Muscle of leg (tissue), 11 donors: ENCODE measurements around the gene TBC1D5. TPM values are rescaled to one million over a fixed set of nuclear protein-coding genes. Genes with fewer than 3 reads are reported as not detected.

Source experiments
- DNase-seq: peaks from one replicate; pipeline ENCODE4 v3.0.0; 2013
- H3K27ac ChIP-seq: one replicate; pipeline ENCODE4 v1.5.1; 2013; ENCODE audit warnings: mild to moderate bottlenecking, low read length, control low read depth
- H3K27me3 ChIP-seq: one replicate; pipeline ENCODE4 v1.6.1; 2013; ENCODE audit warnings: low read length; ENCODE audit not compliant: control insufficient read depth, insufficient read depth
- H3K36me3 ChIP-seq: one replicate; pipeline ENCODE4 v1.6.1; 2013; ENCODE audit warnings: low read length; ENCODE audit not compliant: control insufficient read depth, insufficient read depth
- H3K4me1 ChIP-seq: one replicate; pipeline ENCODE4 v1.6.1; 2013; ENCODE audit warnings: low read length; ENCODE audit not compliant: control insufficient read depth, insufficient read depth
- H3K4me3 ChIP-seq: one replicate; pipeline ENCODE4 v1.5.1; 2013; ENCODE audit warnings: low read length, control low read depth
- H3K9me3 ChIP-seq: replicated peaks from 2 replicates; pipeline ENCODE4 v1.6.1; 2013; ENCODE audit warnings: low read depth, low read length; ENCODE audit not compliant: control insufficient read depth
- WGBS: methylation state at CpG from one replicate; pipeline ENCODE4 v1.1.5; 2013; ENCODE audit warnings: missing lambda C conversion rate; ENCODE audit not compliant: insufficient coverage; 5-methylcytosine and 5-hydroxymethylcytosine counted together
- polyA plus RNA-seq, 8 donors: library from polyadenylated mRNA; unstranded; fragments of 120-200 nt; gene quantifications; one replicate each; pipeline versions ENCODE4 v1.2.1 to v1.2.3, GENCODE V29; 2013; ENCODE audit warnings: inconsistent platforms in 1 of 8, low replicate concordance in 1 of 8; ENCODE audit not compliant: insufficient read length in 8 of 8, insufficient read depth in 1 of 8
- total RNA-seq: library from RNA; stranded (reverse); fragments of 120-200 nt; gene quantifications from one replicate; pipeline ENCODE4 v1.2.4, GENCODE V29; 2013

The TBC1D5 gene
- total and polyA plus RNA-seq, 9 donors = 19.0 to 58.7 (median 32.6) TPM

- Histone ChIP-seq H3K4me1 (peaks cover 12% of the 10 kb centered on the region), H3K36me3 (peaks cover 65% of the 10 kb centered on the region), H3K4me3 (no peak overlapping the region), H3K27ac (no peak overlapping the region), H3K27me3 (no peaks in the 10 kb centered on the region), H3K9me3 (peaks cover 15% of the 10 kb centered on the region)
- WGBS = 88% methylated on average over 1 of the region's 1 CpG
- DNase-seq = no peak
Measured at GRCh38 chr3:17155951-17156350, 586.5 kb downstream of the TBC1D5 start.

DNA sequence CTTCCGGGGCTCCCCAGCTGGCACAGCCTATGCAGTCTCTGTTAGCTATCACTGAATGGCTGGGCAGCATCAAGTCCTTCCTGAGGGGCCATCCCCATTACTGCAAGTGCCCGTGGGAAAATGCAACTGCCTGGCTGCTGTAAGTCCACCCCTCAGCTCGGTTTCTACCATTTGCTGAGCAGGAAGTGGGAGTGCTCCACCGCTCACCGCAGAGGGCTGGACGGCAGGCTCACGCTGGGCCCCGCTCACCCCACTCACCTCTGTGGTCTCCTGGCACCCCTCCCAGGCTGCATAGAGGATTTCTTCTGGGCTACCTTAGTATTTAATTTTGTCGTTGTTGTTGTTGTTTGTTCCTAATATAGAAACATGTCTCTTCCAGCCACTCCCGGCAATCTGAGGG is 587.5 kb downstream of the TBC1D5 start:
- 95% methylated on average over 5 of the region's 10 CpGs for WGBS
- Histone ChIP-seq H3K36me3 (peaks cover 61% of the 10 kb centered on the region), H3K4me1 (peaks cover 9% of the 10 kb centered on the region), H3K27me3 (no peaks in the 10 kb centered on the region), H3K9me3 (peaks cover 15% of the 10 kb centered on the region), H3K4me3 (no peak overlapping the region), H3K27ac (no peak overlapping the region)
- no peak for DNase-seq

- peaks cover 9% of the 10 kb centered on the region for H3K4me1 ChIP-seq
- no peaks in the 10 kb centered on the region for H3K27me3 ChIP-seq
- 92% methylated on average over 5 of the region's 5 CpGs for WGBS
- peaks cover 57% of the 10 kb centered on the region for H3K36me3 ChIP-seq
- H3K27ac ChIP-seq = no peak overlapping the region
- no peak overlapping the region for H3K4me3 ChIP-seq
- no peak for DNase-seq
- H3K9me3 ChIP-seq = peaks cover 15% of the 10 kb centered on the region
Measured at GRCh38 chr3:17154221-17154620, 588.2 kb downstream of the TBC1D5 start.

DNA sequence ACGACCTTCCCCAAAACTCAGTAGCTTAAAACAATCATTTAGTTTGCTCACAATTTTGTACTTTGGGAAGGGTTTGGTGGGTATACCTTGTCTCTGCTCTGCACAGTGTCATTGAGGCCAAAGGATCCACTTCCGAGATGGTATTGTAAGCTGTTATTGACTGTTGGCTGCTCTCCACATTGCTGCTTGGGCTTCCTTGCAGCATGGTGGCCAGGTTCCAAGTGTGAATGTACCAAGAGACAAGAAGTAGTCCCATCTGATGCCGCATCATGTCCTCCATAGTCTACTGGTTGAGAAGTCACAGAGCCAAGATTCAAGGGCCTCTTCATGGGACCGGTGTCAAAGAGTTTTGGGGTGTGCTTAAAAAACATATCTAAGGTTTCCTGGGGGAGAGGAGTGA is 589.2 kb downstream of the TBC1D5 start:
- Histone ChIP-seq H3K9me3 (peaks cover 15% of the 10 kb centered on the region), H3K27ac (no peak overlapping the region), H3K4me3 (no peak overlapping the region), H3K36me3 (peaks cover 48% of the 10 kb centered on the region), H3K4me1 (peaks cover 5% of the 10 kb centered on the region), H3K27me3 (no peaks in the 10 kb centered on the region)
- 83% methylated on average over 2 of the region's 4 CpGs for WGBS
- DNase-seq = no peak

GRCh38 chr3:17151598-17152373 is 590.6 kb downstream of the TBC1D5 start:
- H3K27me3 ChIP-seq = no peaks in the 10 kb centered on the region
- H3K4me1 ChIP-seq = no peaks in the 10 kb centered on the region
- no peak overlapping the region for H3K27ac ChIP-seq
- peaks cover 43% of the 10 kb centered on the region for H3K36me3 ChIP-seq
- H3K9me3 ChIP-seq = peaks cover 15% of the 10 kb centered on the region
- peak; percentile 30 for DNase-seq
- H3K4me3 ChIP-seq = no peak overlapping the region
- WGBS = 70% methylated on average over 11 of the region's 16 CpGs

- no peaks in the 10 kb centered on the region for H3K4me1 ChIP-seq
- 92% methylated on average over 8 of the region's 9 CpGs for WGBS
- H3K36me3 ChIP-seq = peaks cover 20% of the 10 kb centered on the region
- no peak overlapping the region for H3K27ac ChIP-seq
- peaks cover 15% of the 10 kb centered on the region for H3K9me3 ChIP-seq
- H3K4me3 ChIP-seq = no peak overlapping the region
- H3K27me3 ChIP-seq = no peaks in the 10 kb centered on the region
- DNase-seq = no peak
Measured at GRCh38 chr3:17149076-17149475, 593.4 kb downstream of the TBC1D5 start.

- H3K27me3 ChIP-seq = no peaks in the 10 kb centered on the region
- no peaks in the 10 kb centered on the region for H3K36me3 ChIP-seq
- H3K27ac ChIP-seq = no peak overlapping the region
- H3K4me1 ChIP-seq = no peaks in the 10 kb centered on the region
- no peaks in the 10 kb centered on the region for H3K9me3 ChIP-seq
- no peak overlapping the region for H3K4me3 ChIP-seq
- no peak for DNase-seq
- WGBS = 73% methylated on average over 3 of the region's 7 CpGs
Measured at GRCh38 chr3:17144665-17144993, 597.8 kb downstream of the TBC1D5 start.

DNA sequence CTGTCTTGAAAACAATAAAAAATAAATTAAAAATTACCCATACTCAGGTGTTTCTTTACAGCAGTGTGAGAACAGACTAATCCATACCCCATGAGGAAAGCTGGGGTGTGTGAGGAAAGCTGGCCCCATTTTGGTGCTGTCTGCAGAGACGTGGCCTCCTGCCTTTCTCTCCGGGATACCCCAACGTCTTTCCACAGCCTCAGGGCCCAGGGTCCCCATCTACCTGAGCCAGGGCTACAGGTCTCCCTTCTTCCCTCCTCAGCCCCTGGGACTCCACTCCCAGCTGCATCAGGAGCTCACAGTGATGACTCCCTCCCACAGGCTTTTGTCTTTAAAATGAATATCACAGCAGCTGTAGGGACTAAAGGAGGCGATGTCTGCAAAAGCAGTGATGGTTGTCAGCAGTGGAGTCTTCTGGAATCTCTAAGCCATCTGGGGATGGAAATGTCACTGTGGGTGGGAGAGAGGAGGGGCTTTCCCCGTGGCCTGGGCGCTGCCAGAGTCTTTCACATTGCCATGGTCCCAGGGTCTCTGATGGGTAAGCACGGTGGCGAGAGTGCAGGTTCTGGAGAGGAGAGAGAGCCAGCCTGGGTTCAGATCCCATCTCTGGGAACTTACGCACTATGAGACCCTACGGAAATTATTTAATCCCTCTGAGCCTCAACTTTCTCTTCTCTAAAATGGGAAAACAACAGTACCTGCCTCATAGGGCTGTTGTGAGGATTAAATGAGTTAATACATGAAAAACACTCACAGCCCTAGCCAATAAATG is 598.4 kb downstream of the TBC1D5 start:
- DNase-seq = no peak
- Histone ChIP-seq H3K36me3 (no peaks in the 10 kb centered on the region), H3K27me3 (no peaks in the 10 kb centered on the region), H3K4me1 (no peaks in the 10 kb centered on the region), H3K27ac (no peak overlapping the region), H3K9me3 (no peaks in the 10 kb centered on the region), H3K4me3 (no peak overlapping the region)
- WGBS = 70% methylated on average over 7 of the region's 10 CpGs

- H3K36me3 ChIP-seq = no peaks in the 10 kb centered on the region
- DNase-seq = no peak
- no peak overlapping the region for H3K27ac ChIP-seq
- H3K27me3 ChIP-seq = peaks cover 1% of the 10 kb centered on the region
- H3K4me3 ChIP-seq = no peak overlapping the region
- peaks cover 3% of the 10 kb centered on the region for H3K9me3 ChIP-seq
- 94% methylated on average over 9 of the region's 10 CpGs for WGBS
- H3K4me1 ChIP-seq = no peaks in the 10 kb centered on the region
Measured at GRCh38 chr3:17142516-17142915, 599.9 kb downstream of the TBC1D5 start.

- no peaks in the 10 kb centered on the region for H3K36me3 ChIP-seq
- DNase-seq = no peak
- 100% methylated on average over 1 of the region's 4 CpGs for WGBS
- no peak overlapping the region for H3K27ac ChIP-seq
- H3K9me3 ChIP-seq = peaks cover 4% of the 10 kb centered on the region
- H3K4me1 ChIP-seq = no peaks in the 10 kb centered on the region
- no peak overlapping the region for H3K4me3 ChIP-seq
- H3K27me3 ChIP-seq = peaks cover 2% of the 10 kb centered on the region
Measured at GRCh38 chr3:17141699-17142098, 600.7 kb downstream of the TBC1D5 start.
